Activated CD4-positive, CD25-positive, alpha-beta regulatory T cell treated with anti-CD3 and anti-CD28 coated beads, Interleukin-2, amount 50 U/mL, for 16 hours (primary cell): Measurements from ENCODE around the gene SPPL2B.

Experiments used
- DNase-seq: peaks from one replicate; pipeline ENCODE4 v3.0.0-alpha.2; 2020; ENCODE audit warnings: low read depth, low spot score

The SPPL2B gene

DNA sequence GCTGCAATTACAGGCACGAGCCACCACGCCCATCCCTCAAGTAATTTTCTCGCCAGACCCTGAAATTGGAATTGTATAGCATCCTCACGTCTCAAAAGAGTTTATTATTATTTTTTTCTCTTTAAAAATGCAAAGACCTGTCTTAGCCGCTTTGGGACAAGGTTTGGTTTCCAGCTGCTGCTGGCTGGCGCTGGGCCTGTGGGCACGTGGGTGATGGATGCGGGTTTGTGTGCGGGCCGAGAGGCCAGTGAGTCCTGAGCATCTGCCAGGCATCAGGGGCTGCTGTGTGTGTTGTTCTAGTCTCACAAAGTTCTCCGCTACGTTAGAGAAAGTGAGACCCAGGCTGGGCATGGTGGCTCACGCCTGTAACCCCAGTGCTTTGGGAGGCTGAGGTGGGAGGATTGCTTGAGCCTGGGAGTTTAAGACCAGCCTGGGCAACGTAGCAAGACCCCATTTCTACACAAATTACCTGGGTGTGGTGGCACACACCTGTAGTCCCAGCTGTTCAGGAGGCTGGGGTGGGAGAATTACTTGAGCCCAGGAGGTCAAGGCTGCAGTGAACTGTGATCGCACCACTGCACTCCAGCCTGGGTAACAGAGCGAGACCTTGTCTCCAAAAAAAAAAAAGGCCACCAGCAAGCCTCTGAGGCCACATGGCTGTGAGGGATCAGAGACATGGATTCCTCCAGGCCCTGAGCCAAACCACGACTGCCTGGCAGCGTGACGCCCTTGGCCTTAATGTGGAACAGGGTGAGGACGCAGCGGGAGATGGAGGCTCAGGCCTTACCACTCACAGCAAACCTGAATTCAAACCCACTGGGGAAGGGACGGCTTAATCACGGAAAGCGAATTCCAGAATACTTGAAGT, 26.9 kb downstream of the SPPL2B start:
- DNase-seq = no peak

GRCh38 chr19:2356036-2356646, 27.7 kb downstream of the SPPL2B start:
- no peak for DNase-seq

GRCh38 chr19:2357279-2358206, 29.1 kb downstream of the SPPL2B start:
- DNase-seq = no peak

DNA sequence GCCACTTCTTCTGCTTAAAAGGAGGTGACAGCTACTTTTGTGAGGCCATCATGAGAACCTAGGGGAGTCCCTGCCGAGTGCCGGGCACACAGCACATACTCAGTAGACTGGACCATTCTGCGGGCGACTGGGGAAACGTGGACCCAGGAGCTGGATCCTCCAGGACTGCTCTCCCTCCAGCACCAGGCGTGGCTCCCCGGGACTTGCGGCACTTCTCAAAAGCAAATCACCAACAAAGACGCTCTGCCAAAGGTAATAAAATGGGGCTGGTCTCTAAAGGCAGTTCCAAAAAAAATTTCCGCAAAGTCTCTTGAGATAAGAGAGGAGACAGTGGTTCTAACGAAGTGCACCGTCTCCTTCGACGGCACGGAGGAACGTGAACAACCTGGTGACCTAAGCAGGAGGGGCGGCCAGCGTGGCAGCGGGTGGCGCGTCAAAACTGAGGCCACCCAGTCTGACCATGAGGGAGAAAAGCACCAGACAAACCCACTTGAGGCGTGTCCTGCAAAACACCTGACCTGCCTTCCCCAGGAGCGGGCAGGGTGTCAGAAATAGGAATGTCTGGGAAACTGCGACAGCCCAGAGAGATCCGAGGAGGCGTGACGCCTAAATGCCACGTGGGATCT, 30.2 kb downstream of the SPPL2B start:
- no peak for DNase-seq

- no peak for DNase-seq
Measured at GRCh38 chr19:2359992-2360685, 31.7 kb downstream of the SPPL2B start, which contains the start of gene TMPRSS9. TSS of gene TMPRSS9 (plus strand) at chr19:2360265. CDS start at chr19:2389786, 29,521 bp downstream.

DNA sequence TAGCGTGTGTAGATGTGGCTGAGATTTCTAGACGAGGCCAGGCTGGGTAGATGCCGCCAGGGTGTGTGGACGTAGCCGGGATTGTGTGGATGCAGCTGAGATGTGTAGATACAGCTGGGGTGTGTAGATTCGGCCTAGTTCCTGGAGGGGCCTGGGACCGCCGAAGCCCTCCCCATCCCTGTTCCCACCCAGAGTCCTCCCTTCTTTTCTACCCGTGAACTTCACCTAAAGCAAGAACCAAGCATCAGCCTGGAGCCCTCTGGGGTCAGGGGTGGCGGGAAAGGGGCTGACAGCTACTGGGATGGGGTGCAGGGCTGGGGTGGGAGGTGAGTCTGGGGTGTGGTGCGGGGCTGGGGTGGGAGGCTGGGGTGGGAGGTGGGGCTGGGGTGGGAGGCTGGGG, 32.3 kb downstream of the SPPL2B start:
- DNase-seq = no peak

GRCh38 chr19:2361246-2362045, 33.0 kb downstream of the SPPL2B start:
- DNase-seq = no peak

DNA sequence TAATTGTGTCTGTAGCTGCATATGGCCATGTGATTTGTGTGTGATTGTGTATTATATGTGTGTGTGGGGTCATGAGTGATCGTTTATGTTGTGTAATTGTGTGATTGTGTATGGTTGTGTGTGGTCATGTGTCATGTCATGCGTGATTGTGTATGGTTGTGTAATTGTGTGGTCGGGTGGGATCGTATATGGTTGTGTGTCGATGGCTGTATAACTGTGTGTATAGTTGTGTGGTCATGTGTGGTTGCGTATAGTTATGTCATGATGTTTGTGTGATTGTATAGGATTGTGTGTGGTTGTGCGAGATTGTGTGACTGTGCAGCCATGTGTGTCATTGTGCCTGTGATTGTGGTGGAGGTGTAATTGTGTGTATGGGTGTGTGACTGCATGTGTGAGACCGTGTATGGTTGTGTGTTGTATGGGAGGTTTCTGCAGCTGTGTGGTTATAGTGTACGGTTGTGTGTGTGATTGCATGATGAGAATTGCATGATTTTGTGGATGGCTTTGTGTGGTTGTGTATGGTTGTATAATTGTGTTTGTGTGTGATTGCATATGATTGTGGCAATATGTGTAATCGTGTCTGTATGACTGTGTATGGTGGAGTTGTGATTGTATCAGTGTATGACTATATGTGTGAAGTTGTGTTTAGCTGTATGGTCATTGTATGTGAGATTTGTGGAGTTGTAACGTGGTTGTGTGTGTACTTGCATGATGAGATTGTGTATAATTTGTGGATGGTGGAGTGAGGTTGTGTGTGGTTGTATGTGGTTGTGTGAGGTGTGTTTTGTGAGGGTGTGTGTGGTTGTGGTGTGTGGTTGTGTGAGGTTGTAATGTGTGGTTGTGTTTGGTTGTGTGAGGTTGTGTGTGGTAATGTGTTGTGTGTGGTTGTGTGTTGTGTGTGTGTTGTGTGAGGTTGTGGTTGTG, 33.8 kb downstream of the SPPL2B start:
- DNase-seq = no peak

DNA sequence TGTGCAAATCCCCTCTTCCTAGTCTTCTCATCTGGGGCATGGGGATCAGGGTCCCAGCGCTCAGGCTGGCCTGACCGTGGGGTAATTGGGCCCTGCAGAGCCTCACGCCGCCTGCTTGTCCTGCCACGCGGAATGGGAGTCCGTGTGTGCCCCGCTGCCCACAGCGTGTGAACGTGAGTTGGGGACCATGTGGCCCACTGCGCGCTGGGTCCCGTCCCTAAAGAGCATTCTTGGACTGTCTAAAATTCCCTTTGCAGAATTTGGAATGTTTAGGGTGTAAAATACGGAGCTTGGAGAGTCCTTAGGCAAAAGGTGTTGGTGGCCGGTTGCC, 34.5 kb downstream of the SPPL2B start:
- no peak for DNase-seq

DNA sequence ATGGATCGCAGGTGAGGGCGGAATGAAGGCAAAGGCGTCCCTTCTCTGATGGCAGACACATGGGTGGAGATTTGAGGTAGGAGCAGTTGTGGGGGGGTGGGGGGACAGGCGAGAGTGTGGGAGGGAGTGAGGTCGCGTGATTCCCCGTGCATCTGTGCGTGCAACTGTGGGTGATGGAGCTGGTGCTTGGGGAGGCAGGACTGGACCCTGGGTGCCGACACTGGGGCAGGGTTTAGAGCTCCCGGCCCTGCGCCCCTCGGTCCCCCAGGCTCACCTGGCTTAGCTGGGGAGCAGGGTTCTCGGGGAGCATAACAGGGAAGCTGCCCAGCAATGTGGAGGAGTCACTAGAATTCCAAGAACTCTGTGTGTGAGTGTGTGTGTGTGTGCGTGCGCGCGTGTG, 34.9 kb downstream of the SPPL2B start:
- no peak for DNase-seq

DNA sequence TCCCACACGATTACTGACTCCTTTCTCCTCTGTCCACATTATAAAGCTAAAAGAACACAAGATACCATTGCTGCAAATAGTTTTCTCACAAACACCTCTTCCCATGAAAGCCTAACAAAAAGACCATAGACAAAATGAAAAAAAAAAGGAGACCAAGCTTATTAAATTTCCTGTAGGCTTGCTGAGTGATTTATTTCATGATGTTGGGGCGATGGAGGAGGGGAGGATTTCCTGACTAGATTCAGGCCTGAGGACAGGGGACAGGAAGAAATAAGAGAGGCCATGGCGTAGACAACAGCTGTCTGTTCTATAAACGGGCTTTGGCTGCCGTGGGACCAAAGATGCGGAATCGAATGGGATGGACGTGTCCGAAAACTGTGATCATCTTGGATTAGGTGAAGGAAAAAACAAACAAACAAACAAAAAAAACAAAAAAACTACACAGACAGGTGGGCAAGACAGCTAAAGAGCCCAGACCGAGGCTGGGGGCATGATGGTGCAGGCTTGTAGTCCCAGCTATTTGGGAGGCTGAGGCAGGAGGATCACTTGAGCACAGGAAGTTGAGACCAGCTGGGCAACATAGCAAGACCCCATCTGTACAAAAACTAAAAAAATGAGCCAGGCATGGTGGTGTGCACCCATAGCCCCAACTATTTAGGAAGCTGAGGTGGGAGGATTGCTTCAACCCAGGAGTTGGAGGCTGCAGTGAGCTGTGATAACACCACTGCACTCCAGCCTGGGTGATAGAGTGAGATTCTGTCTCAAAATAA, 36.9 kb downstream of the SPPL2B start:
- no peak for DNase-seq

DNA sequence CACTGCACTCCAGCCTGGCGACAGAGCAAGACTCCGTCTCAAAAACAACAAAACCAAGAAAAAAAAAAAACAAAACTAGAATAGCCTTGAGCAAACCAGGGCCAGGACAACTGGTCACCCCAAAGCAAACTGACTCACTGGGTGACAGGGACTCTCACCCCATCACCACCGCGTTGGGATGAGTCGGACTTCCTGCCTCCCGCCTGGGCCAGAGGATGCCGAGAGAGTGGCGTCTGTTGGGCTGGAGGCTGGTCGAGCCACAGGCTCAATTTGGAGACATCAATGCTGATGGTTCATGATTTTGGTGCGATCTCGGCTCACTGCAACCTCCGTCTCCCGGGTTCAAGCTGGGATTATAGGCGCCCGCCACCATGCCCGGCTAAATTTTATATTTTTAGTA, 43.2 kb downstream of the SPPL2B start:
- DNase-seq = no peak

- DNase-seq = no peak
Measured at GRCh38 chr19:2372076-2372612, 43.7 kb downstream of the SPPL2B start.

DNA sequence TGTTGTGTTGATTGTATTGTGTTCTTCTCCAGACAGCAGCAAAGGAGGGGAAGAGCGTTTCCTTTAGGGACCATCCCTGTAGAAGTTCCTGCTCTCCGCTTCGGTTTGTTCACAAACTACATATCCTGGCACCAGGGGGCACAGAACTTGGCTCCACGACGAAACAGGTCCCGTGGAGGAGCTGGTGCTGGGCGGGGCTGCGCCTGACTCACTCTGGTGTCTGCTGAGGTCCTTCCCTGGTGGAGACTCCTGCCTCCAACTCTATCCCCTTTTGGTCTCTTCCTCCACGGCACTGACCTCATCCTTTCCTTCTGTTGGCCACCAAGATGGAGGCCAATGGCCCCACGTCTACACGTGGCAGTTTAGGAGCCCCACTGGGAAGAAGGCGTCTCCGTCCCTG, 46.3 kb downstream of the SPPL2B start:
- DNase-seq = no peak

DNA sequence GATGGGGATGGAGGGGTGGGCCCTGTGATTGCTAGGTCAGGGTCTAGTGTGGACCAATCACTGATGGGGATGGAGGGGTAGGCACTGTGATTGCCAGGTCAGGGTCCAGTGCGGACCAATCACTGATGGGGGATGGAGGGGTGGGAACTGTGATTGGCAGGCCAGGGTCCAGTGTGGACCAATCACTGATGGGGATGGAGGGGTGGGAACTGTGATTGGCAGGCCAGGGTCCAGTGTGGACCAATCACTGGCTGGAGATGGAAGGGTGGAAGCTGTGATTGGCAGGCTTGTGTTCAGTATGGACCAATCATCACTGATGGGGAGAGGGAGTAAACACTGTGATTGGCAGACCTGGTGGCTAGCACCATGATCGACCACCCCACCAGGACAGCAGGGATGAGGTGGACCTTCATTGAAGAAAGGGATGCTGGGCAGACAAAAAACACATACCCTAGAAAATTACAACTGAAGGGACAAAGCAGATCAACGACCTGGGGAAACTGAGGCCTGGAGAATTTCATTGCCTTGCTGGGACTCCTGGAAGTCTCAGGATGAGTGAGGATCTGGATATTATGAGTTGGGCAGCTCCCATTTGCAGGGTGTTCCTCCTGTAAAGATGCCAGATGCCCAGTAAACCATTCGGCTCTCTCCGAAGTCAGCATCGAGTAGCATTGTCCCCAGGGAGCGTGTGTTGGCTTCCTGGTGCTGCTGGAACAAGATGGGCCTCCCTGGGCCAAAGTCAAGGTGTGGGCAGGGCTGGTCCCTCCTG, 47.1 kb downstream of the SPPL2B start:
- DNase-seq = no peak

GRCh38 chr19:2376784-2377519, 48.5 kb downstream of the SPPL2B start:
- DNase-seq = no peak

DNA sequence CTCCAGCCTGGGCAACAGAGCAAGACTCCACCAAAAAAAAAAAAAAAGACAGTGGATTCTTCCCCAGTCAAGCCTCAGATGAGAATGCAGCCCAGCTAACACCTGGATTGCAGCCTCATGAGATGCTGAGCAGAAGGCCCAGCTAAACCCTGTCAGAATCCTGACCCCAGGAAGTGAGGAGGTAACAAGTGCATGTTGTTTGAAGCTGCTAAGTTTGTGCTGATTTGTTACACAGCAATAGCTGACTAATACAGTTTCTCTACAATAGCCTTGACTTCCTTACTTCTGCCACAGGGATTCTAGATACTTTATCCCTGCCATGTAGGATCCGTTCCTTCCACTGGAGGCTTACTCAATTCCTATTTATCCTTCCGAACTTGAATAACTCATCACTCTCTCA, 52.1 kb downstream of the SPPL2B start:
- DNase-seq = no peak
